Measurements from ENCODE around the gene RHBDL3.
"Not testable (repeated sequence)": the region's sequence is repeated elsewhere in the genome, so short reads cannot be mapped to it uniquely, and the experiment has no call there.

RHBDL3 gene

GRCh38 chr17:32331243-32332040 is 65.8 kb downstream of the RHBDL3 start:
- DNase-seq, result no peak

- no peak for DNase-seq
Observed at GRCh38 chr17:32333187-32333586, 67.6 kb downstream of the RHBDL3 start.

DNA sequence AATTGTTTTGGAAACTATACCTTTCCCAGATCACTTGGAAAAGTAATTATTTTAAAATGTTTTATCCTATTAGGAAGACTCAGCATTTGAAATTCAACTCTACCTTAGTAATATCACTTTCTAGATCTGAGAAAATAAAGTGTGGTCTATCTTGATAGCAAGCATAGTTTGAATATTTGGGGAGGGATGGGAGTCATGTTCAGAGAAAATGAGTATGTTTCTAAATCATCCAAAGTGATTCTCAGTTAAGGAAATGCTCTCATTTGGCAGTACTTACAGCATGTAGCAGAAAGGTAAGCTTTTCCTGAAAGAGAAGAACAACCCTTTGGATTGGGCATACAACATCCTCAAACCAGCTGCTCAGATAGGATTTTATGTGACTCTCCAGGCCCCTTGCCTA is 69.4 kb downstream of the RHBDL3 start:
- no peak for DNase-seq

DNA sequence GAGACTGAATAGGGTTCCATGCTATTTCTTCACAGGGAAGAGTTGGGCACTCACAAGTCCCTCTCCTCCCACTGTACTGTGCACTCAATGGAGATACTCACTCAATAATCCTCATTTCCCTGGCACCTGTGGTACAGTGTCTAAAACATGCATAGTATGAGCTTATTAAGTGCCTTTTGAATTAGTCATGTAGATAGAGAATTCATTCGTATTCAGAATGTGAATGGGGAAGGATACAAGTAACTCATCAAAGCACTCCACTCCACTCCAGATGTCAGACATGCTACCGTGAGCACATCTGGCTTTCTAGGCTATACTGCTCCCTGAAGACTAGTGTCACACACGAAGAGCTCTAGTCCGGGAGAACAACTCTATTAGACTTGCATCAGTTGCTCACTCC is 70.1 kb downstream of the RHBDL3 start:
- no peak for DNase-seq

DNA sequence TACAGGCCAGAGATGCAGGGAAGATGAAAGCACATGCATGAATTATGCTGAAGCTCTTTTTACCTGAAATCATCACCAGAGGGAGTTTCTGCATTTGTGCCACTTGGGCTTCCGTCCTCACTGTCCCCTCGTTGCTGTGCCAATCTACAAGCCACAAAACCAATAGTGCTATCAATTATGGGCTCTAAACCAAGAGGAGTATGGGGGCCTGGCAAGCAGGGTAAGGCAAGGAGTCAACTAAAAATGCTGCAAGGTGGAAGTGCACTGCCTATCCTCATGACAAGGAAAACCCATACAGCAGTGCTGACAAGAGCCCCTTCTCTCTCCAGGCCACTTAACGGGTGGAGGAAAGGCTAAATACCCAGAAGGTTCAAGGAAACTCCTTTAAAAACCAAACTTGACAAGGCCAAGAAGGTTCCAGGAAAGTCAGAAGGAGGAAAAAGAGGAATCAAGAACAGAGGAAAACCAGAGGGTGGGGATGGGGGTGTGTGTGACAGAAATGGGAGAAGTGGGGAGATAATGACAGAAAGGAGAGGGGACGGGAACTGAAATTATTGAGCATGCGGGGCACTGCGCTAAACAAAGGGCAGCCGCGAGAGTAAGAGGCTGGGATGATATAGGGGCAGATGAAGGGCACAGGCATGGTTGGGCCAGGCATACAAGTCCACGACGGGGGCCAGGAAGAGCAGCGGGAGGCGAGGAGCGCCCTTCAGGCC is 75.7 kb downstream of the RHBDL3 start:
- DNase-seq, result no peak

GRCh38 chr17:32341857-32342602 is 76.4 kb downstream of the RHBDL3 start, which contains the start of gene C17orf75:
Gene C17orf75, minus strand, starts transcription at chr17:32342173. Its CDS starts 34 bp downstream, at chr17:32342139.
- DNase-seq, result peak; percentile 55

GRCh38 chr17:32342603-32343325 is 77.1 kb downstream of the RHBDL3 start:
- no peak for DNase-seq

- DNase-seq, result no peak
Observed at GRCh38 chr17:32345951-32346600, 80.4 kb downstream of the RHBDL3 start.

DNA sequence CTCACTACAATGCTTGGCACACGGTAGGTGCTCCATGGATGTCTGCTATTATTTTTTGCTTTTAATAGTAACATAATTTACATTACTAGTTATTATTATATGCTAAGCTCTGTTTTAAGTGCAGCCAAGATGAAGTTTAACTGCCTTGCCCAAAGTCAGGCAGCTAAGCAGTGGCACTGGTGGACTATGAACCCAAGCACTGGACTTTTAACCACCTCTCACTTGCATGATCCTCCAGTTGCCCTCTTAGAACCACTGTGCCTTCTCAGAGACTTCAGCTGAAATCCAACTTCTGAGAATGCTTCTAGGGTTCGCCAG is 82.8 kb downstream of the RHBDL3 start:
- no peak for DNase-seq

- no peak for DNase-seq
Observed at GRCh38 chr17:32349503-32349853, 83.8 kb downstream of the RHBDL3 start.

GRCh38 chr17:32349854-32350665 is 84.4 kb downstream of the RHBDL3 start, which contains the start of gene ZNF207:
Gene ZNF207, plus strand, starts transcription at chr17:32350157. Its CDS starts 129 bp downstream, at chr17:32350286.
- peak; percentile 88 for DNase-seq

DNA sequence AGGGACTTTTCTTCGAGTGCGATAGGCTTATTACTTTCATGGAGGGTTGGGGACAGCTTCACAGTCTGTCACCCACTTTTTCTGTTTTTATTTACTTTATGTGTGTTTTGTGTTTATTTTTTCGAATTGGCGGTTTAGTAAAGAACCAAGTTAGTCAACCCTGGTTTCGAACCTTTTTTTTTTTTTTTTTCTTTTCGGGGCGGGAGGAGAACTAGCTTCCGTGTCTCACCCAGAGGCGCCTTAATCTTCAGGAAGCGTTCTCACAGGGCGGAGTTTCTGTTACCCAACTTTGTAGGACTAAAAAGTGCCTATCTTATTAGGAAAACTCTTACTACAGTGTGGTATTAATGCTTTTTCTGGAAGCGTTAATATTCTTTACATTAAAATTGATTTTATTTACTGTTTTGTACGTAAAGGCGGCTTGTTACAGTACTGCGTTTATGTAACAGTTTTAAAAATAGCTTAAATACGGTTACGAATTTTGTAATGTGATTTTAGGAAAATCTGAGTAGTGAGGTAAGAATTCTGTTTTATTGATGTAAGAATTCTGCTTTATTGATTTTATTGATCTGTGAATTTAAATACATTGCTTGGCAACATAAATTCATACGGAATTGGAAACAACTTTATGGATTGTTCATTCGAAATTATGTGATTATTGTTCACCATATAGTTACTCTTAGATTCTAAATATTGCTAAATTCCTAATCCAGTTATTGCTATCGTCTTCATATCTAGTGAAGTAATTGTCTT is 85.2 kb downstream of the RHBDL3 start:
- no peak for DNase-seq

GRCh38 chr17:32352734-32353133 is 87.1 kb downstream of the RHBDL3 start:
- DNase-seq, result not testable (repeated sequence)

- DNase-seq, result no peak
Observed at GRCh38 chr17:32355649-32356377, 90.2 kb downstream of the RHBDL3 start.

DNA sequence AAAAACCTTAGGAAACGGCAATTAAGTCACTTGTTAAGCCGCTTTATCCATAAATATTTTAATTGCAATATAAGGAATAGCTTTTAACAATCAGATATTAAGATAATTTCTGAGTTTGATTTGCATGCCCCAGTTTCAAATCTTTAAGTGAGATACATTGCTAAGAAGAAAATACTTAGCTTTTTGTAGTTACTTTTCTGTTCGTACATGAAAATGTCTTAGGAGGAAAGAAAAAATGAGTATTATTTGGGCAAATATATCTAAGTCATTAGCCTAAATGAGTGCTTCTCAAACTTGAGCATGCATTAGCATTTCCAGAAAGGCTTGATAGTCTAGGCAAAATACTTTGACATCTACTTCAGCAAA is 90.7 kb downstream of the RHBDL3 start:
- DNase-seq, result no peak

- DNase-seq, result no peak
Observed at GRCh38 chr17:32356750-32357149, 91.1 kb downstream of the RHBDL3 start.

GRCh38 chr17:32357615-32358014 is 92.0 kb downstream of the RHBDL3 start:
- DNase-seq, result no peak

DNA sequence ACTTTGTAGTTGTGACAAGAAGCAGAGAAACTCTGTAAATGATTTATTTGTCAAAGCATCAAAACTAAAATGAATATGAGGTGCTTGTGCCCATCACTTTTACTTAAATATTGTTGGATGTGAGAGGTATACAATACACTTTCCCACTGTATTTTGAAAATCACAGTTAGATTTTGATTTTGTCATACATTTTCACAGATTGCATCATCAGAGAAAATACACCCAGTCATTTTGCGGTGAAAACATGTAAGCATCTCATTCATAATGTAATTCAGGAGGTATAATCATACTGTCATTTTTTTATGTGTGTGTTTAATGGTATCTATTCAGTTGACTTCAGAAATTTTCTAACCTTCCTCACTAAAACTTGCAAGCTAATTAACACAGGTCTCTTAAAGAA is 95.6 kb downstream of the RHBDL3 start:
- no peak for DNase-seq

DNA sequence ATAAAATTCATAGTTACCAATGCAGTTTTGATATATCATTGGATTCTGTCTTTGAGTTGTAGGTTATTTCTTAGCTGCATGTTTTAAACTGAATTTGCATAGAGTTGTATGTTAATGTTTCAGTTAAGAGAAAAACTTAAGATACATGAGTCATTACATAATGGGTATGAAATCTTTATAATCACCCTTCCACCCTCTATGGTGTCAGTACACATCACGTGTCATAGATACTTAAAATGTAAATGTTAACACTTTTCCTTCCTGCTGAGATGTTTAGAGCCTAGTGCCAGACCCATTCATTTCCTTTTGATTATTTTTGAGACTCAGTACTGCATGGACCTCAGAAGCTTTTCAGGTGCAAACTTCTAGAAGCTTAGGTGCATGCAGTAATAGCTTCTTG is 104.8 kb downstream of the RHBDL3 start:
- DNase-seq, result no peak

Measured in SHP77 treated with DMSO at 0.1 percent for 48 hours (cell line).